ENCODE data around the gene TRAPPC3.

TRAPPC3 gene

GRCh38 chr1:36163426-36163825 is 14.1 kb upstream of the TRAPPC3 start:
- peaks cover 0 to 99% (median 81%) of the 10 kb centered on the region in 4 donors for H3K4me1 ChIP-seq
- no peak for DNase-seq
- H3K36me3 ChIP-seq = peaks cover 0 to 10% (median 9%) of the 10 kb centered on the region in 3 donors
- TF ChIP-seq CTCF (IDR thresholded peaks at IDR 0.05) = no peak
- intact Hi-C loops (cut with DNase I; ENCODE audit: low total_unique reads) = no loop called here
- H3K4me3 ChIP-seq = no peak overlapping the region
- H3K9me3 ChIP-seq = no peaks in the 10 kb centered on the region
- no peaks in the 10 kb centered on the region for H3K27me3 ChIP-seq
- peak overlapping the region; percentile 99 to 100 for H3K27ac ChIP-seq

GRCh38 chr1:36162680-36163239 is 13.5 kb upstream of the TRAPPC3 start:
- no peak overlapping the region for H3K4me3 ChIP-seq
- H3K4me1 ChIP-seq = peaks cover 1 to 99% (median 84%) of the 10 kb centered on the region in 4 donors
- H3K9me3 ChIP-seq = no peaks in the 10 kb centered on the region
- peaks cover 0 to 7% (median 6%) of the 10 kb centered on the region in 3 donors for H3K36me3 ChIP-seq
- H3K27ac ChIP-seq = peak overlapping the region; percentile 99 to 100
- DNase-seq = no peak
- no peak for TF ChIP-seq CTCF (IDR thresholded peaks at IDR 0.05)
- intact Hi-C loops (cut with DNase I; ENCODE audit: low total_unique reads) = no loop called here
- no peaks in the 10 kb centered on the region for H3K27me3 ChIP-seq

- TF ChIP-seq CTCF (IDR thresholded peaks at IDR 0.05) = no peak
- Histone ChIP-seq H3K36me3 (no peaks in the 10 kb centered on the region), H3K4me1 (peaks cover 4 to 96% (median 81%) of the 10 kb centered on the region in 4 donors), H3K27me3 (no peaks in the 10 kb centered on the region), H3K4me3 (peak overlapping the region; percentile 40 to 50), H3K27ac (peak overlapping the region; percentile 99 to 100), H3K9me3 (no peaks in the 10 kb centered on the region)
- intact Hi-C loops (cut with DNase I; ENCODE audit: low total_unique reads) = no loop called here
- DNase-seq = peak in 1 of 2 donors; percentile 42
Observed at GRCh38 chr1:36161641-36162531, 12.6 kb upstream of the TRAPPC3 start.

- Histone ChIP-seq H3K9me3 (no peaks in the 10 kb centered on the region), H3K27me3 (no peaks in the 10 kb centered on the region), H3K4me1 (peaks cover 4 to 88% (median 73%) of the 10 kb centered on the region in 4 donors), H3K4me3 (peak overlapping the region; percentile 40 to 50), H3K27ac (peak overlapping the region; percentile 99 to 100), H3K36me3 (no peaks in the 10 kb centered on the region)
- peak; percentile 63 to 85 for DNase-seq
- TF ChIP-seq CTCF (IDR thresholded peaks at IDR 0.05) = peak; percentile 5 to 8
- intact Hi-C loops (cut with DNase I; ENCODE audit: low total_unique reads) = no loop called here
Observed at GRCh38 chr1:36160949-36161485, 11.7 kb upstream of the TRAPPC3 start.

- peak overlapping the region; percentile 40 to 50 for H3K4me3 ChIP-seq
- H3K27me3 ChIP-seq = no peaks in the 10 kb centered on the region
- no peaks in the 10 kb centered on the region for H3K36me3 ChIP-seq
- TF ChIP-seq CTCF (IDR thresholded peaks at IDR 0.05) = no peak
- no peak for DNase-seq
- H3K9me3 ChIP-seq = no peaks in the 10 kb centered on the region
- H3K4me1 ChIP-seq = peaks cover 4 to 84% (median 68%) of the 10 kb centered on the region in 4 donors
- intact Hi-C loops (cut with DNase I; ENCODE audit: low total_unique reads) = no loop called here
- H3K27ac ChIP-seq = peak overlapping the region; percentile 99 to 100
Observed at GRCh38 chr1:36160388-36160948, 11.2 kb upstream of the TRAPPC3 start.
